ENCODE results near the gene FLRT2.

FLRT2 gene

GRCh38 chr14:85558505-85558904, 28.6 kb downstream of the FLRT2 start:
- no peak overlapping the region for H3K4me3 ChIP-seq (ENCODE audit: low read length)
- TF ChIP-seq, protein P1, sequence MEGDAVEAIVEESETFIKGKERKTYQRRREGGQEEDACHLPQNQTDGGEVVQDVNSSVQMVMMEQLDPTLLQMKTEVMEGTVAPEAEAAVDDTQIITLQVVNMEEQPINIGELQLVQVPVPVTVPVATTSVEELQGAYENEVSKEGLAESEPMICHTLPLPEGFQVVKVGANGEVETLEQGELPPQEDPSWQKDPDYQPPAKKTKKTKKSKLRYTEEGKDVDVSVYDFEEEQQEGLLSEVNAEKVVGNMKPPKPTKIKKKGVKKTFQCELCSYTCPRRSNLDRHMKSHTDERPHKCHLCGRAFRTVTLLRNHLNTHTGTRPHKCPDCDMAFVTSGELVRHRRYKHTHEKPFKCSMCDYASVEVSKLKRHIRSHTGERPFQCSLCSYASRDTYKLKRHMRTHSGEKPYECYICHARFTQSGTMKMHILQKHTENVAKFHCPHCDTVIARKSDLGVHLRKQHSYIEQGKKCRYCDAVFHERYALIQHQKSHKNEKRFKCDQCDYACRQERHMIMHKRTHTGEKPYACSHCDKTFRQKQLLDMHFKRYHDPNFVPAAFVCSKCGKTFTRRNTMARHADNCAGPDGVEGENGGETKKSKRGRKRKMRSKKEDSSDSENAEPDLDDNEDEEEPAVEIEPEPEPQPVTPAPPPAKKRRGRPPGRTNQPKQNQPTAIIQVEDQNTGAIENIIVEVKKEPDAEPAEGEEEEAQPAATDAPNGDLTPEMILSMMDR (conservative IDR thresholded peaks at IDR 0.05; ENCODE audit: low read depth, low read length) = no peak
- DNase-seq (ENCODE audit: low read depth) = no peak

GRCh38 chr14:85562630-85563029, 32.7 kb downstream of the FLRT2 start:
- no peak overlapping the region for H3K4me3 ChIP-seq (ENCODE audit: low read length)
- DNase-seq (ENCODE audit: low read depth) = no peak
- TF ChIP-seq, protein P1 (conservative IDR thresholded peaks at IDR 0.05; ENCODE audit: low read depth, low read length) = no peak

DNA sequence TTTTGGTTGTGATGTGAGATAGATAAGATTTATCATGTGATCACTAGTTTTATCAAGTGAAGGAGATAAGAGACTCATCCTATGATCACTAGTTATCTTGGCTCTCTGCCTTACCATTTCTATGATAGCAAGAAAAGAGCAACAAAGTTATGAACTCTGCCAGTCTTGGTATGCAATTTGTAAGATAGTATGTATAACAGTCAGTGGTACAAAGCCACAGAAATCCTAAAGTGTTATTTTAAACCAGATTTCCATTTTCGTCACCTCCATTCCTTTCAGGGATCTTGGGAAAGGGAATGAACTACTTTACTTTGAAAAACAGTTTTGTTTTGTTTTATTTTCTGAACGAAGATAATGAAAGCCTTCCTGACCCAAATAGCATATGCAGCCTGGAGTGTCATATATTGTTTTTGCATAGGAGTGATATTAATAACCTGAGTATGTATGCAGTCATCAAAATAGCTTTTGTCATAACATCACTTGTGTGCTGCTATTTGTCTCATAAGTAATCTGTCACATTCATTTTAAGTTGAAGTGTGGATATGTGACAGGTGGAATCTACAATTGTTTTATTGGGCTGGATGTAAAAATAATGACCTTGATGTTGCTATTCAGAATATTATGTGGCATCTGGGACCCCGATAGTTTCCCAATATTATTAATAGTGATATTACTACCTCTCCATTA, 35.0 kb downstream of the FLRT2 start:
- H3K4me3 ChIP-seq (ENCODE audit: low read length) = no peak overlapping the region
- no peak for DNase-seq (ENCODE audit: low read depth)
- TF ChIP-seq, protein P1 (conservative IDR thresholded peaks at IDR 0.05; ENCODE audit: low read depth, low read length) = no peak

- DNase-seq (ENCODE audit: low read depth) = no peak
- TF ChIP-seq, protein P1 (conservative IDR thresholded peaks at IDR 0.05; ENCODE audit: low read depth, low read length) = no peak
- H3K4me3 ChIP-seq (ENCODE audit: low read length) = no peak overlapping the region
These were observed 35.9 kb downstream of the FLRT2 start for GRCh38 chr14:85565862-85566296.

- TF ChIP-seq, protein P1 (conservative IDR thresholded peaks at IDR 0.05; ENCODE audit: low read depth, low read length) = no peak
- DNase-seq (ENCODE audit: low read depth) = no peak
- no peak overlapping the region for H3K4me3 ChIP-seq (ENCODE audit: low read length)
These were observed 36.7 kb downstream of the FLRT2 start for GRCh38 chr14:85566603-85567002.

GRCh38 chr14:85572011-85572410, 42.1 kb downstream of the FLRT2 start:
- DNase-seq (ENCODE audit: low read depth) = no peak
- no peak overlapping the region for H3K4me3 ChIP-seq (ENCODE audit: low read length)
- TF ChIP-seq, protein P1 (conservative IDR thresholded peaks at IDR 0.05; ENCODE audit: low read depth, low read length) = no peak

GRCh38 chr14:85572845-85573244, 42.9 kb downstream of the FLRT2 start:
- TF ChIP-seq, protein P1 (conservative IDR thresholded peaks at IDR 0.05; ENCODE audit: low read depth, low read length) = no peak
- no peak overlapping the region for H3K4me3 ChIP-seq (ENCODE audit: low read length)
- no peak for DNase-seq (ENCODE audit: low read depth)

Measured in retinal pigment epithelial cell (primary cell).